Astrocyte of the spinal cord (primary cell): ENCODE results near the gene FAM89B.

ENCODE experiments used
- DNase-seq: peaks from one replicate; pipeline ENCODE4 v3.0.0; 2011; ENCODE audit warnings: low read depth, low spot score
- H3K4me3 ChIP-seq: 2 replicates; pipeline ENCODE4 v1.5.1; 2011; ENCODE audit warnings: low read depth, mild to moderate bottlenecking, low read length, moderate library complexity
- in situ Hi-C: cut with HindIII; loops from 2 replicates; pipeline ENCODE4 v1.10.0; 2017; ENCODE audit warnings: low sequenced_read_pairs
- TF ChIP-seq, protein P1 (sequence below): IDR thresholded peaks from 2 replicates; pipeline ENCODE4 v1.5.1; 2012; ENCODE audit warnings: low read depth, mild to moderate bottlenecking, low read length, inconsistent platforms

The FAM89B gene

GRCh38 chr11:65526744-65527143 is 45.6 kb upstream of the FAM89B start:
- no peak overlapping the region for H3K4me3 ChIP-seq
- TF ChIP-seq, protein P1, sequence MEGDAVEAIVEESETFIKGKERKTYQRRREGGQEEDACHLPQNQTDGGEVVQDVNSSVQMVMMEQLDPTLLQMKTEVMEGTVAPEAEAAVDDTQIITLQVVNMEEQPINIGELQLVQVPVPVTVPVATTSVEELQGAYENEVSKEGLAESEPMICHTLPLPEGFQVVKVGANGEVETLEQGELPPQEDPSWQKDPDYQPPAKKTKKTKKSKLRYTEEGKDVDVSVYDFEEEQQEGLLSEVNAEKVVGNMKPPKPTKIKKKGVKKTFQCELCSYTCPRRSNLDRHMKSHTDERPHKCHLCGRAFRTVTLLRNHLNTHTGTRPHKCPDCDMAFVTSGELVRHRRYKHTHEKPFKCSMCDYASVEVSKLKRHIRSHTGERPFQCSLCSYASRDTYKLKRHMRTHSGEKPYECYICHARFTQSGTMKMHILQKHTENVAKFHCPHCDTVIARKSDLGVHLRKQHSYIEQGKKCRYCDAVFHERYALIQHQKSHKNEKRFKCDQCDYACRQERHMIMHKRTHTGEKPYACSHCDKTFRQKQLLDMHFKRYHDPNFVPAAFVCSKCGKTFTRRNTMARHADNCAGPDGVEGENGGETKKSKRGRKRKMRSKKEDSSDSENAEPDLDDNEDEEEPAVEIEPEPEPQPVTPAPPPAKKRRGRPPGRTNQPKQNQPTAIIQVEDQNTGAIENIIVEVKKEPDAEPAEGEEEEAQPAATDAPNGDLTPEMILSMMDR, result no peak
- in situ Hi-C loops, result no loop called here
- DNase-seq, result no peak

DNA sequence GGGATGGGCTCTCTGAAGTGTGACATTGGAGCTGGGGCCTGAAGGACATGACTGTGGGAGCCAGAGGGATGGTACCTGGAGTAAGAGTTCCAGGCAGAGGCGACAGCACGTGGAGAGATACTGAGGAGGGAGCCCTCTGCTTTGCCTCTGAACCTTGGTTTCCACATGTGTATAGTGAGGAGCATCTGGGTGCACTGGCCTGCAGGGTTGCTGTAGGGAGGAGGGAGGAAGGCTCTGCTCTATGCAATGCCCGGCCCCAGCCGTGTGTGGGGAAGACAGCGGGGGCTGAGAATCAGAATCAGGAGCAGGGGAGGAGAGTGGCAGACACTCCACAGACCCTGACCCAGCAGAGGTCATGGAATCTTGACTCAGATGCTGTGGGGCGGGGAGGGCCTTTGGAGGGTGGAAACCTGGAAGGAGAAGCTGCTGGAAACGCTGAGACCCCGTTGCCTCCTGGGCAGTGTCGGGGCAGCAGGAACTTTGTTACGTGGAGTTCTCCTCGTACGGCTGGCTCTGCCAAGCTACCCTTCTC is 43.5 kb upstream of the FAM89B start:
- H3K4me3 ChIP-seq, result no peak overlapping the region
- in situ Hi-C loops, result no loop called here
- TF ChIP-seq, protein P1, result no peak
- DNase-seq, result no peak

- DNase-seq, result no peak
- in situ Hi-C loops, result no loop called here
- H3K4me3 ChIP-seq, result no peak overlapping the region
- TF ChIP-seq, protein P1, result no peak
Measured at GRCh38 chr11:65529475-65530156, 42.7 kb upstream of the FAM89B start.

DNA sequence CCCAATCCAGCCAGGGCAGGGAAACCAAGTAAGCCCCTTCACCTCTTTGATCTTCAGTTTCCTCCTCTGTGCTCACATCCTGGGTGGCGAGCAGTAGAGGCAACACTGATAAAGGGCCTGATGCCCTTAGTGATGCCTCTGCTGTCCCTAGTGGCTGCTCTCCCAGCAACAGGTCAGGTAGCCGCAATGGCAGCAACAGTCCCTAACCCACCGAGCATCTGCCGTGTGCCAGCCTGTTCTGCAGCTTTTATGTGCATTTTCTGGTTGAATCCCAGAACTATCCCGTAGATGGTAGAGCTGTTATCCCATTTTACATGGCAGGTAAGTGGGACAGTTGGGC is 42.2 kb upstream of the FAM89B start:
- TF ChIP-seq, protein P1, result peak; percentile 28
- in situ Hi-C loops, result no loop called here
- no peak overlapping the region for H3K4me3 ChIP-seq
- no peak for DNase-seq

DNA sequence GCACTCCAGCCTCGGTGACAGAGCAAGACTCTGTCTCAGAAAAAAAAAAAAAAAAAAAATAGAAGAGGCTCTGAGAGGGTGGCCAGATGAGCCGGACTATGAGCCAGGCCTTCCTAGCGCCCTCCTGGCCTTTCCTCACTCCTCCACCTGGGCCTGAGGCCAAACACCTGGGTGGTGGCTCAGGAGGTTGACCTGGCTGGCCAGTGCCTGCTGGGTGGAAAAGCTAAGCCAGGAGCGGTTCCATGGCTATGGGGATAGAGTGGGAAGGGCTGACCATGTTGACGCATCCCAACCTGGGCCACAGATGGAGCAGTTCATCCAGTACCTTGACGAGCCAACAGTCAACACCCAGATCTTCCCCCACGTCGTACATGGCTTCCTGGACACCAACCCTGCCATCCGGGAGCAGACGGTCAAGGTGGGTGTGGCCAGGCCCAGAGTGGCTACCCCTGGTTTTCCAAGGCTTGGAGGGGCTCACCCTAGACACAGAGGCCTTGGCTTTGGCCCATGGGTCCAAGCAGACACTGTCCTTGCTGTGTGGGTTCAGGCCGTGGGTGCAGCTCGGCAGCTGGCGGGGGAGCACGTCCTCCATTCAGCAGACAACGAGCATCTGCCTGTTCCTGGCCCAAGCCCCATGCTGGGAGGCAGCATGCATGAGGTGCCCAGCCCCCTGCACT is 39.8 kb upstream of the FAM89B start:
- DNase-seq, result no peak
- in situ Hi-C loops, result no loop called here
- TF ChIP-seq, protein P1, result no peak
- H3K4me3 ChIP-seq, result no peak overlapping the region

GRCh38 chr11:65535102-65535501 is 37.2 kb upstream of the FAM89B start:
- TF ChIP-seq, protein P1, result no peak
- in situ Hi-C loops, result no loop called here
- DNase-seq, result no peak
- H3K4me3 ChIP-seq, result no peak overlapping the region
